Sciatic nerve (tissue), 2 donors: ENCODE measurements around the gene SPON1. TPM values are rescaled to one million over a fixed set of nuclear protein-coding genes. Genes with fewer than 3 reads are reported as not detected.
"Not testable (repeated sequence)": the region's sequence is repeated elsewhere in the genome, so short reads cannot be mapped to it uniquely, and the experiment has no call there.

Source experiments
- ATAC-seq: fragments of 200-7000 bp; cut with Tn5 transposase; one replicate; pipeline ENCODE4 v1.9.1; 2020; ENCODE audit warnings: mild to moderate bottlenecking, moderate library complexity
- DNase-seq: peaks from one replicate; pipeline ENCODE4 v3.0.0-alpha.2; 2020; ENCODE audit warnings: low spot score
- intact Hi-C: fragments of 100-400 bp; cut with DNase I; formaldehyde crosslinking; loops from one replicate; pipeline ENCODE4 v1.14.2; 2022
- total RNA-seq: library from RNA; stranded (reverse); fragmentation: NEBNext Ultra II Directional; extraction: Animal tissue kit (Norgen Biotek cat#: 25700); gene quantifications from one replicate; pipeline ENCODE4 v1.2.1, GENCODE V29; 2021
- donor health status: DM: no; HTN: no; CAD: no.
- donor health status: DM: no; HTN: no; CAD: no.

The SPON1 gene
- total RNA-seq, 1 donor from 2014 or later = 3.2 TPM

DNA sequence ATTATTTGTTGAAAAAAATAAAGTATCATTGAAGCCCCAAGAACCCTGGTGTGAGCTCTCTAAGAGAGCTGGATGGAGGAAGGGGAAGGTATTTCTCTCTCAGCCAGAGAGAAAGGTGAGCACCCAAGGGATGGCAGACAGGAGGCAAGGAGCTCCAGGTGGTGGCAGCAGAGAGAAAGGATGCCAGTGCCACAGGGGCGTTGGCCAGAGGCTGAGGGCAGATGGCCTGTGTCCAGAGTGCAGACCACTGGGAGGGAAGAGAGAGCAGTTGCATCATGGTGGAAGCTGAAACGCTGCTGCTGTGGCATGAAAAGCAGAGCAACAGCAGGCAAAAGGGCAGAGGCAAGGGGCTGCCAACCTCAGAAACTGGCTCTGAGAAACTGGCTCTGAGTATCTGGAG lies 8.5 kb downstream of the SPON1 start:
- ATAC-seq = peak; percentile 38
- no peak for DNase-seq
- intact Hi-C loops = no loop called here

DNA sequence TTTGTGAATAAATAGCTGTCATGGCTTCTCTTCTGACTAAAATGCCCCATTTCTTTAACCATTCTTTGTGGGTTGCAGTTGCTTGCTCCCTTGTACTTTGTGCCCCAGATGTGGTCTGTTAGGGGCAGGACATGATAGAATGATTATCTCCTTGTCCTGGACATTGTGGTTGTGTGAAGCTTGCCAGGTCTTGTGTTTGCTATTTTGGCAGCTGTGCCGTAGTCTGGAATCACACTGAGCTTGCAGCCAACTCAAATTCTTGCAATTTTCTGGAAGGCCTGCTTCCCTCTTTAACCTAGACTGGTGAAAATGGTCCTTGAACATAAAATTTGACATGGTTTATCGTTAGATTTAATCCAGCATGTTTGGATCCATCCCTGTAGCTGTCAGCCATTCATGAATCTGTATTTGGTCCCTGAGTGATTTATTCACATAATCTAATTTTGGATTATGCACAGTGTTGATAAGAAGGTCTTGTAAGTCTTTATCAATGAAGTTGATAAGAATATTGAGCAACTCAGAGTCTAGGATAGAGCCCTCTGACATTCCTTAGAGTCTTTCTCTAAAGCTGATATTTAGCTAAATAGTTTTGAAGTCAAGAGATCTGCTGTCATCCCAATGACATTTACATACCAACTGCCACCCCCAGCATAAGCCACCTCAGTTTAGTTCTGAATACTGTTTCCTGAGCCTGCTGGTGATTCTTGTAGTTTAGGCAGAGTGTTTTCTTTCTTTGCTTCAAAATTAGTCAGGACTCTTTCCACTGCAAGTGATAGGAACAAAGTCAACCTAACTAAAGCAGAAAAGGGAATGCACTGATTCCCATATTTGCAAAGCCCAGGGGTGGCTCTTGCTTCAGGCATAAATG lies 9.8 kb downstream of the SPON1 start:
- intact Hi-C loops = no loop called here
- no peak for DNase-seq
- ATAC-seq = peak; percentile 84

DNA sequence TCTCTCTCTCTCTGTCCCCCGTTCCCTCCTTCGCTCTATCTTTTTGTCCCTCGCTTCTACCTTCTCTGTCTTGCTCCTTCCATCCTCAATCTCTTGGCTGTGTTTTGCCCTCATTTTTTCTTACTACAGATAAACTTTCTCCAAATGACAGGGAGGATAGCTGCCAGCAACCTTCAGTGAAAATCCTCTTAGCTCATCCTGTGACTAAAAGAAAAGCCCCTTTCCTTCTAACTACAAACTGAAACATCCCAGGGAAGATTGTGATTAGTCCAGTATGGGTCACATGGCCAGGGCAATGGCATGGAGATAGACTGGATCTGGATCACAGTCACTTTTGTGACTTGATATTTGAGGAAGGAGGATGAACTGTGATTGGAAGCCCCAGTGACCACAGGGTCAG lies 10.4 kb downstream of the SPON1 start:
- intact Hi-C loops = no loop called here
- DNase-seq = no peak
- no peak for ATAC-seq

DNA sequence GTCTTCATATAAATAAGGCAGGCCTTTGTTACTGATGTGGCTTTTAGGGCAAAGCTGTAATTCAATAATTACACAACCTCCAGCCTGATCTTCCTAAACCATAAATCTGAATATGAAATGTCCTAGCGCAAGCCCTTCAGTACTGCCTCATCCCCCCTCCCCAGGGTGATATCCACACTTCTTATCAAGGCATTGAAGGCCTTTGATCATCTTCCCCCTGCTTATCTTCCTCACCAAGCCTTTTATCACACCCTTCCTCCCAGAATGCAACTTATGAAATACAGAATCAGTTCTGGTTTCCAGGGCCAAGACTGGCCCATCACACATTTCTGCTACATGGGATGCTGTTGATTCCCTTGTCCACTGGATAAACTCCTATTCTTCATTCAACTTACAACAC lies 12.1 kb downstream of the SPON1 start:
- ATAC-seq (no peak), DNase-seq (no peak)
- intact Hi-C loops = no loop called here

DNA sequence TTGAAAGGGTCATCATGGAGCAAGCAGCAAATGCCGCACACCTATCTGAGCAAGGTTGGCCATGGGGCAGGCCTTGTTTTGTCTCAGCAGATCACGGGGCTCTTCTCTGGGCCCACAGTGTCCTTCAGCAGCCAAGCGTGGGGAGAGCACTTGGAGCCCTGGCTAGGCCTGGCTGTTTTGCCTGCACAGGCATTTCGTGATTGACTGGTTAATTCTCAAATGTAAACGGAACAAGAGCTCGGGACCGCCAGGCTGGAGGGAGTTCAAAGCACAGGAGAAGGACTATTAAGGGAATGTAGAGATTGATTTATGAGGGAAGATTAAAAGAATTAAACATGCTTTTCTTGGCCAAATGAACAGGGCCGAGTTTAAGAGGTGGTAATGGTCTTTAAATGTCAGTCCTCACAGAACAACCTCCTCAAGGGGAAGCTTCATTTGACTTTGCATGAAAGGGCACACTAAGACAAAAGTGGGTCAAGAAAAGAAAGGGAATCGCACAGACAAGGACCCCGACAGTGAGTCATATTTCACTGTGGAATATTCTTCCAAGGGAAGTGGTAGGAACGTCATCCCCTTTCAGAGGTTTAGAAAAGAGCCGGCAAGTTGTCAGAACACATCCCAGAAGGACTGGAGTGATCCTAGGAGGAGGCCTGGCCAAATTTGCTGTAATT lies 20.7 kb downstream of the SPON1 start:
- intact Hi-C loops = no loop called here
- ATAC-seq (peak; percentile 79), DNase-seq (no peak)

DNA sequence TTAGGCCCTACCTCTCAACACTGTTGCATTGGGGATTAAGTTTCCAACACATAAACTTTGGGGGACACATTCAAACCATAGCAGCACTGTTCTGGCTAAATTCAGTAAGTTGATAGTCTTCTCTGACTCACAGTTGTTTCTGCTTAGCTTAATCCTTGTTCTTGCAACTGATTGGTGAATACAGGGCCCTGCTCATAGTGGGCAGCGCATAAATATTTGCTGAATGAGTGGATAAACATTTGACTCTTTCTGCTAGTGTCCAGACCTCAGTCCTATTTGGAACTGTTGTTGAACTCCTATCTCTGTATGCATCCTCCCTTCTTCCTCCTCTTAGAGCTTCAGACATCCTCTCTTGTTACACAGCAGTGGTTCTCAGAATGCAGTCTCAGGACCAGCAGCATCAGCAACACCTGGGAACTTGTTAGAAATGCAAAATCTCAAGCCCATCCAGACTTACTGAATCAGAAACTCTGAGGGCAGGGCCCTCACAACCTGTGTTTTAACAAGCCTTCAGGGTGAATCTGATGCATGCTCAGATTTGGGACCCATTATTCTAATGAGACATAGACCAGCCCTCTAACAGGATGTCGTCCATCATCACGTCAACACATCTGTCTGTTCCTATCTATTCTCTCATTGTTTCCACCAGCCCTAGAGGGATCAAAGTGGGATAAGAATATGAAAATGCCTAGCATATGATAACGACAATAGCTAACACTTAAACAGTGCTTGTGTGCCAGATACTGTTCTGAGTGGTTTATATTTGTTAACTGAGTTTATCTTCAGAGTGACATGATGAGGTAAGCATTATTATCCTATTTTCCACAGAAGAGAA lies 22.3 kb downstream of the SPON1 start:
- DNase-seq (no peak), ATAC-seq (no peak)
- intact Hi-C loops = no loop called here

DNA sequence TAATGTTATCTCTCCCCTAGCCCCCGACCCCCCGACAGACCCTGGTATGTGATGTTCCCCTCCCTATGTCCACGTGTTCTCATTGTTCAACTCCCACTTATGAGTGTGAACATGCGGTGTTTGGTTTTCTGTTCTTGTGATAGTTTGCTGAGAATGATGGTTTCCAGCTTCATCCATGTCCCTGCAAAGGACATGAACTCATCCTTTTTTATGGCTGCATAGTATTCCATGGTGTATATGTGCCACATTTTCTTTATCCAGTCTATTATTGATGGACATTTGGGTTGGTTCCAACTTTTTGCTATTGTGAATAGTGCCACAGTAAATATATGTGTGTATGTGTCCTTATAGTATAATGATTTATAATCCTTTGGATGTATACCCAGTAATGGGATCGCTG lies 24.2 kb downstream of the SPON1 start:
- ATAC-seq, intact Hi-C loops, DNase-seq: not testable (repeated sequence)

DNA sequence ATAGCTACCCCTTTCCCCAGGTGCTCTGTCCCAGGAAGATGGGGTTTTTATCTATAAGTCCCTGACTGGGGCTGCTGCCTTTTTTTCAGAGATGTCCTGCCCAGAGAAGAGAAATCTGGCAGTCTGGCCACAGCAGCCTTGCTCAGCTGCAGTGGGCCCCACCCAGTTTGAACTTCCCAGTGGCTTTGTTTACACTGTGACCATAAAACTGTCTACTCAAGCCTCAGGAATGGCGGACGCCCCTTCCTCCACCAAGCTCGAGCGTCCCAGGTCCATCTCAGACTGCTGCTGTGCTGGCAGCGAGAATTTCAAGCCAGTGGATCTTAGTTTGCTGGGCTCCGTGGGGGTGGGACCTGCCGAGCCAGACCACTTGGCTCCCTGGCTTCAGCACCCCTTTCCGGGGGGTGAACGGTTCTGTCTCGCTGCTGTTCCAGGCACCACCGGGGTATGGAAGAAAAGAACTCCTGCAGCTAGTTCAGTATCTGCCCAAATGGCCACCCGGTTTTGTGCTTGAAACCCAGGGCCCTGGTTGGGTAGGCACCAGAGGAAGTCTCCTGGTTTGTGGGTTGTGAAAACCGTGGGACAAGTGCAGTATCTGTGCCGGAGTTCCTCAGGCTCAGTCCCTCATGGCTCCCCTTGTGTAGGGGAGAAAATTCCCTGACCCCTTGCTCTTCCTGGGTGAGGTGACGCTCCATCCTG lies 29.8 kb downstream of the SPON1 start:
- ATAC-seq, intact Hi-C loops, DNase-seq: not testable (repeated sequence)

DNA sequence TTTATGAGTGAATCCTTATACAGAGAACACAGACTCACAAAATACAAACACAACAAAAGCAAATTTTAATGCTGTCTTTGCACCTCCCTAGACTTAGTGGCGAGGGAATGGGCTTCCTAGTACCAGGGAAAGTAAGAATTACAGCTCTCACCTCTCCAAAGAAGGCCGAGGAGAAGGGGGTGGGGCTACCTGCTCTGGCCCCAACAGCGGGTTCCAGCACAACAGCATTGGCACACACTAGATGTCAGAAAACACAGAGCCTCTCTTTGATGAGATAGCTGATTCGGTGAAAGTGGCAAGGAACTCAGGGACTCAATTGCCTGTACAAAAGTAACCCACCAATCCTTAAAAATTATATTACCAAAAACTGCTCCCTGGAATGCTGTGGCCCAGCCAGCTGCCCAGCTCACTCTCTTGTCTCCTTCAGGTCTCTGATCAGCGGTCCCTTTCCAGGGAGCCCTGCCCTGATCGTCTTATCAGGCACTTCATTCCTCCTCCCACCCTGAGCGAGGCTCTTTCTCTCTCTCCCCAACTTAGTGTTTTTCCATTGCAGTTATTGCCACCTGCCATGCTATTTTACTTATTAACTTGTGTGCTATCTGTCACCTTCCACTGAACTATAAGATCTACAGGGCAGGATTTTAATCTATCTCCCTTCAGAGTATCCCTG lies 30.7 kb downstream of the SPON1 start:
- DNase-seq = no peak
- intact Hi-C loops = no loop called here

DNA sequence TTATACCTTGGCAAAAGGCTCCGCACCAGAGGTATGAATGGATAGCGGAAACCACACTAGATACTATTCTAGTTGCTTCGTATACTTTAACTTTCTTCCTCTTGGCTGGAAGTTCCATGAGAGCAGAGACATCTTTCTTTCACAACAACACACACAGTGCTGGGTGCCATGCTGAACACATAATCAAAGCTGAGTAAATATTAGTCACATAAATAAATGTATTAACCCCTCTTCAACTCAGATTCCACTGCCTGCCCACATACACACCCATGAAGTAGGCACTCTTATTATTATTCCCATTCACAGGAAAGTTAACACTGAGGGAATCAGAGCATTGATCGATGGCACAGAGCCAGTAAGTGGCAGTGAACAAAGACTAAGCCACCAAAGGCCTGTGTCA lies 35.4 kb downstream of the SPON1 start:
- intact Hi-C loops = no loop called here
- DNase-seq = no peak

More for the DNA sequence above, 30.7 kb downstream of the SPON1 start:
- ATAC-seq = no peak

DNA sequence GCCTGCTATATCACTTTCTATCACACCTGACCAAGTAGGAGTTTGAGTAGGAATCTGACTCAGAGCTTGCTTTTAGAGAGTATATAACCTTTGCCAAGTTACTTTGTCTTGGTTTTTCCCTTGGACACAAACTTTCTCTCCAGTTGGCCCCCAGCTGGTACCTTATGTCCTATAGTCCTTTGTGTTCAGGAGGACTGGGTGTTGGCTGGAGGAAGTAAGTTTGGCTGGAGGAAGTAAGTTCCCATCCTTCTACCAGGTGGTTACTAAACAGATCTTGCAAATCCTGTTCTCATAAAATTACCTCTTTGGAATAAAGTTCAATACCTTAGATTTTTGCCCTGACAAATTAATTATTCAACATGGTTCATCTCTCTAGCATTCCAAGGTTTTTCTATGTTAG lies 37.2 kb downstream of the SPON1 start:
- intact Hi-C loops = no loop called here
- DNase-seq (no peak), ATAC-seq (no peak)

More for the DNA sequence above, 35.4 kb downstream of the SPON1 start:
- ATAC-seq = no peak

DNA sequence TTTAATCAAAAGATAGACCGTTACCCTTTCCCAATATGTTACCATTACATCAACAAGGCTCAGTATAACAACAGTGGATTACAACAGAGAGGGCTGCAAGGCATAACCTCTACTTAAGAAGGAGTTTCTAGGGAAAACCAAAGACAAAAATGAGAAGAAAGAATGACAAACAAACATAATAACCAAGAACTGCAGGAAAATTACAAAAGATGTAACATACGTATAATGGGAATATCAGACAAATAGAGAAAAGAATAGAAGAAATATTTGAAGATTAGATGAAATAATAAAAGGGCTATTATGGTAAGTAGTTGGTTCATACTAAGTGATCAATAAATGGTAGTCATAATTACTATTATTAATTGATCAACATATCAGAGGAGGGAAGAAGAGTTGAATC lies 39.1 kb downstream of the SPON1 start:
- DNase-seq = no peak
- intact Hi-C loops = no loop called here
- ATAC-seq = no peak

DNA sequence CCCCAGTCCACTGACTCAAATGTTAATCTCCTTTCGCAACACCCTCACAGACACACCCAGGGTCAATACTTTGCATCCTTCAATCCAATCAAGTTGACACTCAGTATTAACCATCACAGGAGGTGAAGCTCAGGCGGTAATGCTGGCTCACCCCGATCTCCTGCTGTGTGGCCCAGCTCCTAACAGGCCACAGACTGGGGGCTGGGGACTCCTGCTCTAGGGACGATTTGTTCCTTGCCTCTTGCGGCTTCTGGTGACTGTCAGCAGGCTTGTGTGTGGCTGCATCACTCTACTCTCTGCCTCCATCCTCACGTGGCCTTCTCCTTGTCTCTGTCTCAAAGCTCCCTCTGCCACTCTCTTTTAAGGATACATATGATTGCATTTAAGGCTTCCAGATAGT lies 45.0 kb downstream of the SPON1 start:
- intact Hi-C loops = no loop called here
- DNase-seq (no peak), ATAC-seq (no peak)

DNA sequence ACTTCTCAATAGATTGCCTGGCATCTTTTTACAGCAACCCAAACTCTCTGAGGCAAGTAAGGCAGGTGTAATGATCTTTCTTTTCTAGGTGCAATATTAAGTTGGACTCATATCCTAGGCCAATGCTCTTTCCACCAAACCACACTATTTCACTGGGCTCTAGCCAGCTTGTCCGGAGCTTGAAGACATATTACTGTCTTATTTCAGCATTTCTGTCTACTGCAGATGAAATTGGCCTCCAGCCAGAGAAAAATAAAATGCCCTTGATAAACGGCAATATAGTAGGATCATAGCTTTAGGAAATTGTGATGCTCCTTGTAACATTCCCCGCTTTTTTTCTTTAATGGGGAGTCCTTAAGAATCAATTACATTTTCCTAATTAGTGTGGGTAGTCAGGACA lies 48.1 kb downstream of the SPON1 start:
- no peak for DNase-seq
- no peak for ATAC-seq
- intact Hi-C loops = no loop called here

DNA sequence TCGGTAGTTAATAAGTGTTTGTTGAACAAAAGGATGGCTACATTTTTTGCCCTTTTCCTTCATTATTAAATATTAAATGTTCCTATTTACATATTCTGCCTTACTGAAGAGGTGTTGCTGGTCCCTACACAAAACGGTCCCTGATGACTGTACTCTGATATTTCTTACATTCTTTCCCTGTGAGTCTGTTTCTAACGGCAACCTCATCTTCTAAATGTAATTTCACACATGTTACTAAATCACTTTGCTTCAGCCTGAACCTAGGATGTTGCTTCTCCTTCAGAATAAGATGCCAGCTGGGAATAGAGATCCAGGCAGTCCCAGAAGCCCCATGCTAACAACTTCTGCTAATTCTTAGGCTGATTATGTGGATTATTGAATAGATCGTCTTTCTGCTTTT lies 50.3 kb downstream of the SPON1 start:
- DNase-seq (no peak), ATAC-seq (no peak)
- intact Hi-C loops = no loop called here

DNA sequence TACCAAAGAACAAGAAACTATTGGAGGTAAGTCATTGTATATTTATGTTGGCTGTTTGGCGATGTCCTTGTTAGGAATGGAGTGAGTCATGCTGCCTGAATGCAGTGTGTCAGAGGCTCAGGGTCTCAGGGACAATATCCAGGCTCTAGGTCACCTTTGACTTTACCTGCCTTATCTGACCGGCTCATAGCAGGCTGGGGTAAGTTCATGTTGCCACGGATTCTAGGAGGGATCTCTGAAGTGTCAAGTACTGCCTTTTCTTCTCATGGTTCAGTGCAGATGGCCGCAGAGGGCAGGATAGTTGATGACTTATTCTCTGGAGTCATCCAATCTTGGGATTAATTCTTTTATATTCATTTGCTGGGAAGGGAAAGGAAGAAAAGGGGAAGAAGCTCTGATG lies 53.2 kb downstream of the SPON1 start:
- DNase-seq = no peak
- no peak for ATAC-seq
- intact Hi-C loops = no loop called here

DNA sequence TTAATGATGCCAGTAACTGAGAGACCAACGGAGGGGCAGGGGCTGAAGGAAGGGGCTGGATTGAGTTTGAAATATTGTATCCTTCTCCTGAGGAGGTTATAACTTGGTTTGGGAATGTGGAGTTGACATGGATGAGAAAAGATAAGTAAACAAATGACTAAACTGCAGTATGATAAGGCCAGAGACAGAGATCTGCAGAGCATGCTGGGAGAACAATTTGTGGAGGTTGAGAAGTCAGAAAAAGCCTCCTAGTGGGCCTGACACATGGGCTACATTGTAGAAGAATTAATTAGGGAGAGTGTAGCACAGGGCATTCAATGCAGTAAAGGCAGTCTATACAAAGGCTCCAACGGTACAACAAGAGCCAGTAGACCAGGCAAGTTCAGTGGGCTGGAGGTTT lies 55.9 kb downstream of the SPON1 start:
- intact Hi-C loops = no loop called here
- DNase-seq (no peak), ATAC-seq (no peak)

DNA sequence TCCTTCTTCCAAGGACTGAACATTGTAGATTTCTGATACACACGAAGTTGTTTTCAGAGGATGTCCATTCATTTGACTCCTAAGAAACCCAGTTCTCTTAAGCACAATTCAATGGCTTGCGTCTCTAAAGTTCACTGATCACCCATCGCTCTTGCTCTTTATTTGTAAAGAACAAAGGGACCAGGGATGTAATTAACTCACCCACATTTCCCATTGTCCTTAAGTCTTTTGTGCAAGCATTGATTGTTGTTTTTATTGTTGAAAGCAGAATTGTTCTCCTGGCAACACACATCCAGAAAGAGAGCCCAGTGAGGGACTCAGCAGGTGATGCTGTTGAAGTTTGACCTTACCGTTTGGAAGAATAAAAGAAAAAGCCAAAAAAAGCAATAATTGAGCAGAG lies 59.2 kb downstream of the SPON1 start:
- ATAC-seq (no peak), DNase-seq (no peak)
- intact Hi-C loops = no loop called here

DNA sequence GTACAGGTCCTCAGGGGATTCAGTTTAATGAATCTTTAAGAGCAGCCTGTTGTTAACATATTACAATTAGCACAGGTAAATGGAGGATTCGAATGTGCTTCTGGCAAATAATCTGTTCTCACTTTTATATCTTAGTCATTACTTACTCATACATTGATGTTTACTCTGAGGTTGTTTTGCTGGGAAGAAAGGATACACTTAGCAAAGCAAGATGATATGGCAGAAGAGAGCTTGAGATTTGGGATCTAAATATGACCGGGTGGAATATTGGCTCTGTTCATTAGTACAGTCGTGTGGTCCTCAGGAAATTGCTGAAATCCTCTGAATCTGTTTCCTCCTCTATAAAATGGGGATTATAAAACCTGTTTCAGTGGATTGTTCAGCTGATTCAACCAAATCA lies 59.7 kb downstream of the SPON1 start:
- no peak for ATAC-seq
- intact Hi-C loops = no loop called here
- no peak for DNase-seq
